SHP77 (cell line): ENCODE results near the gene TAS2R19.

Experiments
- DNase-seq, 2 experiments: peaks; one replicate each; lab custom pipeline; 2025; lab: John Stamatoyannopoulos, UW

Gene TAS2R19

GRCh38 chr12:10994307-10994706, 28.1 kb downstream of the TAS2R19 start:
- DNase-seq = no peak

- no peak for DNase-seq
Measured at GRCh38 chr12:10989107-10989506, 33.3 kb downstream of the TAS2R19 start.

- DNase-seq = no peak
Measured at GRCh38 chr12:10986812-10987211, 35.6 kb downstream of the TAS2R19 start, which contains the start of gene TAS2R50. Gene TAS2R50 (minus strand): TSS chr12:10986912. CDS start chr12:10986860, 52 bp downstream.

DNA sequence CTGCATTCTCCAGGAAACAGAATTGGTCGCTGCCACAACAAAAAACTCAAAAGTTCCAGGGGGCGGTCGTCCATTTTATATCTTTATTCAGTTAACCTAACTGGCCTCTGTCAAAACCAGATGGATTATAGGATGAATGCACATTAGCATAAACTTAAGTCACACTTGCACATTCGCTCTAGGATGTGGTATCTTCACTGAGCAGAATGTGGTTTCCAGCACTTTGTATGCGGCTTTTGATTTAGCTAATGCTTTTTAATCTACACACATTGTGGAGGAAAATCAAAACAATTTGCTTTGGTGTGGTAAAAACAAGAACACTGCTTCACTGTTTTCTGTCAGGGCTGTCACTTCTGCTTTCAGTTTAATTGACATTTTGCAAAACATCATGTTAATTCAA, 40.2 kb downstream of the TAS2R19 start:
- DNase-seq = no peak

GRCh38 chr12:10974965-10975364, 47.5 kb downstream of the TAS2R19 start:
- DNase-seq = no peak
